ENCODE results near the gene DPP9.
"Not testable (repeated sequence)": the region's sequence is repeated elsewhere in the genome, so short reads cannot be mapped to it uniquely, and the experiment has no call there.

- not testable (repeated sequence) for TF ChIP-seq POLR2AphosphoS5 (IDR thresholded peaks at IDR 0.05; ENCODE audit: borderline replicate concordance, low read depth, low read length); EZH2 (IDR thresholded peaks at IDR 0.05); FOXP2 (optimal IDR thresholded peaks at IDR 0.05; ENCODE audit: control extremely low read depth, extremely low read length, insufficient read depth)
These were observed 43.6 kb downstream of the DPP9 start for GRCh38 chr19:4680021-4680420.

Measured in SK-N-MC (cell line).